Measurements from ENCODE around the gene CCDC3.

- TF ChIP-seq EZH2phosphoT487 (IDR thresholded peaks at IDR 0.05; ENCODE audit: insufficient read depth, low read depth) (no peak), EZH2 (IDR thresholded peaks at IDR 0.05; ENCODE audit: insufficient read depth, poor library complexity, severe bottlenecking) (no peak)
Measured at GRCh38 chr10:13001887-13002212, 337 bp upstream of the CCDC3 start.
